Measurements from ENCODE around the gene ZNF576. TPM values are rescaled to one million over a fixed set of nuclear protein-coding genes. Genes with fewer than 3 reads are reported as not detected.

The ZNF576 gene
- total and polyA plus RNA-seq, 2 donors (not counting 1 experiment from before 2014, with no cell fraction given), result 7.9 to 17.3 TPM

- Histone ChIP-seq H3K9me3 (ENCODE audit: control extremely low read depth in 1 of 3, control insufficient read depth in 2 of 3, insufficient read depth in 1 of 3, low read length in 2 of 3) (no peaks in the 10 kb centered on the region), H3K27me3 (replicated peaks in 1 of 4; ENCODE audit: control extremely low read depth in 1 of 4, control insufficient read depth in 3 of 4, insufficient read depth in 4 of 4, low read length in 3 of 4) (no peaks in the 10 kb centered on the region), H3K27ac (ENCODE audit: low read length in 2 of 2) (no peak overlapping the region), H3K36me3 (replicated peaks in 1 of 2; ENCODE audit: control extremely low read depth in 1 of 2, control insufficient read depth in 1 of 2, extremely low read depth in 1 of 2, insufficient read depth in 2 of 2, low read length in 1 of 2) (peaks cover 6 to 60% of the 10 kb centered on the region in 2 experiments), H2AFZ (ENCODE audit: insufficient read depth, low read depth, low read length, poor library complexity, severe bottlenecking) (no peak overlapping the region), H4K20me1 (ENCODE audit: control insufficient read depth, insufficient read depth, low read length, poor library complexity, severe bottlenecking) (peaks cover 28% of the 10 kb centered on the region), H3K4me2 (replicated peaks; ENCODE audit: low read depth, low read length, poor library complexity, severe bottlenecking) (no peak overlapping the region), H3K9ac (ENCODE audit: low read length) (no peak overlapping the region), H3K4me1 (ENCODE audit: control insufficient read depth in 2 of 2, insufficient read depth in 2 of 2, low read length in 2 of 2) (peaks cover under 1 to 10% of the 10 kb centered on the region in 2 donors), H3K79me2 (ENCODE audit: control insufficient read depth, insufficient read depth, low read length) (peaks cover 44% of the 10 kb centered on the region), H3K4me3 (ENCODE audit: control extremely low read depth in 1 of 5, extremely low read depth in 1 of 5, insufficient read depth in 1 of 5, low read depth in 2 of 5, low read length in 4 of 5) (no peak overlapping the region)
- Mint-ChIP-seq H3K27me3 (no peaks in the 10 kb centered on the region), H3K4me1 (peaks cover 11% of the 10 kb centered on the region), H3K4me3 (no peak overlapping the region), H3K27ac (peak overlapping the region; percentile 3), H3K9me3 (ENCODE audit: insufficient read depth) (no peaks in the 10 kb centered on the region)
- CTCF ChIA-PET, result interaction anchor here (0.6 to 8.9 kb wide), 32 partner anchors 8 to 254 kb away, joined by 3 to 126 read pairs (median 5); partner anchors contain the start of genes IRGQ, PINLYP, XRCC1 and ZNF575
- POLR2A ChIA-PET, result interaction anchor here (0.5 to 1.4 kb wide), 4 partner anchors 12 to 169 kb away, joined by 3 to 4 read pairs (median 4); partner anchors contain the start of genes IRGQ and ZNF576
- ATAC-seq (ENCODE audit: low read depth) (peak; percentile 94), DNase-seq (peak; percentile 83)
- TF ChIP-seq EZH2 (IDR thresholded peaks at IDR 0.05; ENCODE audit: borderline replicate concordance, insufficient read depth, low read depth, low read length, poor library complexity, severe bottlenecking), result no peak
- peak; percentile 83 for TF ChIP-seq CTCF (IDR thresholded peaks at IDR 0.05)
- intact Hi-C loops (cut with micrococcal nuclease), result loop anchor here (1.0 kb wide), 2 partner anchors 41 to 97 kb away; partner anchors contain the start of genes IRGQ and ZNF576
- WGBS (ENCODE audit: insufficient coverage), result 19% methylated on average over 4 of the region's 8 CpGs
These were observed 41.1 kb upstream of the ZNF576 start for GRCh38 chr19:43555185-43555770.

- no peaks in the 10 kb centered on the region for H4K20me1 ChIP-seq (ENCODE audit: control insufficient read depth, insufficient read depth, low read length, poor library complexity, severe bottlenecking)
- WGBS (ENCODE audit: insufficient coverage), result 82% methylated on average over 5 of the region's 6 CpGs
- peak overlapping the region; percentile 30 to 92 for H3K27ac ChIP-seq (ENCODE audit: low read length in 2 of 2)
- H3K9ac ChIP-seq (ENCODE audit: low read length), result no peak overlapping the region
- peaks cover 33% of the 10 kb centered on the region for H3K79me2 ChIP-seq (ENCODE audit: control insufficient read depth, insufficient read depth, low read length)
- H3K4me2 ChIP-seq (replicated peaks; ENCODE audit: low read depth, low read length, poor library complexity, severe bottlenecking), result peak overlapping the region; percentile 69
- intact Hi-C loops (cut with micrococcal nuclease), result no loop called here
- peaks cover 42 to 52% of the 10 kb centered on the region in 2 donors for H3K4me1 ChIP-seq (ENCODE audit: control insufficient read depth in 2 of 2, insufficient read depth in 2 of 2, low read length in 2 of 2)
- CTCF ChIA-PET, result interaction anchor here (1.0 to 1.9 kb wide), 5 partner anchors 28 to 194 kb away, joined by 3 to 7 read pairs (median 4); partner anchors contain the start of genes IRGQ and SMG9
- H3K27me3 Mint-ChIP-seq, result no peaks in the 10 kb centered on the region
- H2AFZ ChIP-seq (ENCODE audit: insufficient read depth, low read depth, low read length, poor library complexity, severe bottlenecking), result no peak overlapping the region
- no peak for DNase-seq
- TF ChIP-seq CTCF (IDR thresholded peaks at IDR 0.05) (no peak), EZH2 (IDR thresholded peaks at IDR 0.05; ENCODE audit: borderline replicate concordance, insufficient read depth, low read depth, low read length, poor library complexity, severe bottlenecking) (no peak)
- POLR2A ChIA-PET, result interaction anchor here (0.7 to 1.1 kb wide), 2 partner anchors 35 to 239 kb away, joined by 3 read pairs; partner anchors contain the start of genes IRGQ and ZNF576
- no peak overlapping the region for H3K4me3 ChIP-seq (ENCODE audit: control extremely low read depth in 1 of 5, extremely low read depth in 1 of 5, insufficient read depth in 1 of 5, low read depth in 2 of 5, low read length in 4 of 5)
- ATAC-seq (ENCODE audit: low read depth), result no peak
- H3K27me3 ChIP-seq (replicated peaks in 1 of 4; ENCODE audit: control extremely low read depth in 1 of 4, control insufficient read depth in 3 of 4, insufficient read depth in 4 of 4, low read length in 3 of 4), result no peaks in the 10 kb centered on the region
- peak overlapping the region; percentile 99 for H3K27ac Mint-ChIP-seq
- peak overlapping the region; percentile 24 for H3K4me3 Mint-ChIP-seq
- peaks cover 3 to 16% of the 10 kb centered on the region in 2 experiments for H3K36me3 ChIP-seq (replicated peaks in 1 of 2; ENCODE audit: control extremely low read depth in 1 of 2, control insufficient read depth in 1 of 2, extremely low read depth in 1 of 2, insufficient read depth in 2 of 2, low read length in 1 of 2)
- peaks cover 53% of the 10 kb centered on the region for H3K4me1 Mint-ChIP-seq
- peaks cover 0 to 11% (median 0%) of the 10 kb centered on the region in 3 donors for H3K9me3 ChIP-seq (ENCODE audit: control extremely low read depth in 1 of 3, control insufficient read depth in 2 of 3, insufficient read depth in 1 of 3, low read length in 2 of 3)
- no peaks in the 10 kb centered on the region for H3K9me3 Mint-ChIP-seq (ENCODE audit: insufficient read depth)
These were observed 35.7 kb upstream of the ZNF576 start for GRCh38 chr19:43560687-43561086.
